HG03521 (cell line): ENCODE results near the gene FOXK2.
A peak's percentile ranks its signal among the peaks of the same experiment; 100 is the strongest.

Source experiments
- ATAC-seq: cut with Tn5 transposase; IDR thresholded peaks from one replicate; pipeline ENCODE4 v1.9.1; 2021; ENCODE audit warnings: mild to moderate bottlenecking, moderate library complexity; ENCODE audit not compliant: unreplicated experiment

The FOXK2 gene

GRCh38 chr17:82518826-82519810, at the start of gene FOXK2:
TSS of gene FOXK2 (plus strand) at chr17:82519732. CDS start at chr17:82519889, 157 bp downstream.
- ATAC-seq = peak; percentile 96

GRCh38 chr17:82470065-82470464, 49.5 kb upstream of the FOXK2 start:
- no peak for ATAC-seq

DNA sequence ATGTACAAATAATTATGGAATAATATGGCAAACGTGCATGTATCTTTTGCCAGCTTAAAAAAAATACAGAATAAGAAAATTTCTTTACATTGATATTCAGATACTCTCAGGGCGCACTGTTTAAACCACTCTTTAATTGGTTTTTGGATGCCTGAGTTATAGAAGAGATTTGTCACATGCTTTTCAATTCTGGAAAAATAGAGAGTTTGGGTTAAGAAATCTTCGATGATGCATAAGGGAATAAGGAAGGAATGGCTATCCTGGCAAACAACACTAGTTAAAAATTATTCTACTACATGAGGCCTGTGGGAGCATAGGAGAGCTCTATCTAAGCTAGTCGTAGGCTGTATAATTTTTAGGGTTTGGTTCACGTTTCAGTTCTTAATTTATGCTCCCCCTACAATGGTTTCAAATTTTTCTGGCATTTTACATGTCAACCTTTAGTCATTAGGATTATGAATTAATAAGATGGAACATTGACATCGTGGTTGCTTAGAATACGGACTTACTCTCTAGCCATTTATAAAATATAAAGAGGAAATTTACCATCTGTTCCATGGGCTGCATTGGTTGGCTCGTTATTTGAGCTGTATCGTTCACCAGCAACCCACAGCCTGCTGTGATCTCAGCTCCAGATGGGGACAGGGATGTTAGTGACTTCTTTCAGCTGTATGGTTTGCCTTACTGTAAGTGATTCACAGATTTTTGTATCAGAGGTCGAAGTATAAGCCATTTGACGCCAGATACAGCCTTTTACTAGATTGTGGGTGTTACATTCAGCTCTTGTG, 45.1 kb upstream of the FOXK2 start:
- no peak for ATAC-seq

DNA sequence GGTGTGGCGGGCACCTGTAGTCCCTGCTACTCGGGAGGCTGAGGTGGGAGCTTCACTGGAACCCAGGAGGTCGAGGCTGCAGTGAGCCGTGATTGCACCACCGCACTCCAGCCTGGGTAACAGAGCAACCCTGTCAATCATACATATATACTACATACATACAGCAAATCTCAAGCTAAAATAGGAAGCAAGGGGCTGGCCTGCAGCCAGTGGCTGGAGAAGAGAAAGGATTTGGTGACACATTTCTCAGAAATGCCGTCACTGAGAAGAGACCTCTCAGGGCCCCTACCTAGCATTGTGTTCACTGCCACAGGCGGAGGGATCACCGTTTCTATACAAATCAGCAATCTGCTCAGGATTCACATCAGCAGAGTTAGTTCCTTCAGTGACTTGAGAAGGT, 44.1 kb upstream of the FOXK2 start:
- no peak for ATAC-seq

- no peak for ATAC-seq
Observed at GRCh38 chr17:82477934-82478333, 41.6 kb upstream of the FOXK2 start.

- ATAC-seq = no peak
Observed at GRCh38 chr17:82479602-82480001, 39.9 kb upstream of the FOXK2 start.

GRCh38 chr17:82480318-82480717, 39.2 kb upstream of the FOXK2 start:
- ATAC-seq = no peak

GRCh38 chr17:82483204-82483660, 36.3 kb upstream of the FOXK2 start:
- no peak for ATAC-seq

- no peak for ATAC-seq
Observed at GRCh38 chr17:82483836-82484235, 35.7 kb upstream of the FOXK2 start.

DNA sequence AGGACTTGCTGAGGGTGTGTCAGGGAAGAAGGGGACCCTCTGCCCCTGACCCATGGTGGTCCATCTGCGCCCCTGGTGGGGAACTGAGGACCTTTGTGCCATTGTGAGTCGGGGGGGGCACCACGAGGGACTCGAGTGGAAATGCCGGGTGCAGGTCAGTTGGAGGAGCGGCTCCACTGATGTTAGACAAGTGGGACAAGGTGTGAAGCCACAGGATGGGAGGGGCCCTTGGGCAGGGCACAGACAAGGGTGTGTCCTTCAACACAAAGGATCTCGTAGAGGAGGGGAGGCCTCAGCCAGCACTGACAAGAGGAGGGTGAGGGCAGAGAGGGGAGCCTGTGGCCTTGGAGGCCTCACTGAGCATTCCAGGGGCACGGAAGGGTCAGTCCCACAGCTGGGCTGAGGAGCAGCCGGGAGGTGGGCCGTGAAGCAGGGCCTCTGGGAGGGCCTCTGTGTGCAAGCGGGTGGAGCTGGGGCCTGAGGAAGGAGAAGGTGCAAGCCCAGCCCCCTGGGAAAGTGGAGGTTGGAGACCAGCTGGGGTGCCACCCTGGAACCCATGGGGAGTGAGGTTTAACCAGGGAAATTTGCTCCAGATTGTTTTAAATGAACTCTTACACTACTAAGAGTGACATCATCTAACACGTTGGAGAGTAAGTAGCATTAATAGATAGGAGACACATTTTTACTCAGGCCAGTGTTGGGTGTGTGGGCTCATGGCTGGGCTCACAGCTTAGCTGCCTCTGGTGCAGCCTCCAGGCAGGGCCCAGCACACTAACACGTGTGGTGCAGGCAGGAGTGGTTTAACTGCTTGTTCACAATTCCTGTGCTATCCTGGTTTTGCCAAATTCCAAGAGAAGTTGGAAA, 33.1 kb upstream of the FOXK2 start:
- no peak for ATAC-seq

GRCh38 chr17:82487910-82488309, 31.6 kb upstream of the FOXK2 start:
- ATAC-seq = no peak

- ATAC-seq = no peak
Observed at GRCh38 chr17:82489117-82489516, 30.4 kb upstream of the FOXK2 start.

GRCh38 chr17:82489851-82490511, 29.6 kb upstream of the FOXK2 start:
- ATAC-seq = no peak

DNA sequence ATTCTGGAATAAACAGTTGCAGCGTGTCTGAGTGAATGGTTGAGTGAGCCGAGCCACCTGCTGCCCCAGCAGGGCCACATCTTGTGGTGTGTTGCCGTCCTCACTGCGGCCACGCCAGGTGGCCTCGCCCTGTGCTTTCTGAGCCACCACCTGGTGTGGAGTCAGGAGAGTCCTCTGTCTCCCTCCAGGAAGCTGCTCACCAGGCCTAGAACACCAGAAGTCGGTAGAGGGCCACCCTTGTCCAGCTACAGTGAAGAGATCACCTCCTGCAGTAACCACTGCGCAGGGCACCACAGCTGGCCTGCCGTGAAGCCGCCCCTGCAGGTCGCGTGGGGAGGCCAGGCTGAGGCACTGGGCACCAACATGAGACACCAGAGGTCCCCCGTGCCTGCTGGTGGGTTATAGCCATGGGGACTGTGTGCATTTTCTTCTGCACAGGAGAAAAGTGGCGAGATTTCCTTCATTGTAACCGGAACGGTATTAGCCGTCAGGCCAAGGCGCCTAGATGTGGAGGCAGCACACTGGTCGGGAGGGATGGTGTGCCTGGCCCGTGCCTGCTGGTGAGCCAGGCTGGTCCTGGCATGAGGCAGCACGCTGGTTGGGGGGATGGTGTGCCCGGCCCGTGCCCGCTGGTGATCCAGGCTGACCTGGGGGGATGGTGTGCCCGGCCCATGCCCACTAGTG, 28.9 kb upstream of the FOXK2 start:
- no peak for ATAC-seq

GRCh38 chr17:82491196-82491530, 28.4 kb upstream of the FOXK2 start:
- ATAC-seq = no peak

DNA sequence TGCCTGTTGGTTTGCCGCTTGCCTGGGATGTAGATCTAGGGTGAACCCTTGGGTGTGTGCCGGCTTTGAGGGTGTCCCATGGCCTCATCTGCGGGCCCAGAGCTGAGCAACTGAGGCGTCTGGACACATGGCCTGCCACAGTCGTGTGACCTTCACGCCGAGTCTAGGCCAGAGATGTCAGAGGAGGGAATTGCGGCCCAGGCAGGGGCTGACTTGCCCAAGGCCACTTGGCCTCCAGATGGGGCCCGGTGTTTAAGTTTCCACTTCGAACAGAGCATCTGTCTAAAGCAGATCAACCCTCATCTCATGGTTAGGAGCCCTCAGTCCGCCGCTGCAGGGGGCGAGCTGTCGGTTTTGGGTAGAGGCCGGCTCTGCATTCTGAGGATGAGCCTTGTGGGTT, 28.0 kb upstream of the FOXK2 start:
- ATAC-seq = no peak

DNA sequence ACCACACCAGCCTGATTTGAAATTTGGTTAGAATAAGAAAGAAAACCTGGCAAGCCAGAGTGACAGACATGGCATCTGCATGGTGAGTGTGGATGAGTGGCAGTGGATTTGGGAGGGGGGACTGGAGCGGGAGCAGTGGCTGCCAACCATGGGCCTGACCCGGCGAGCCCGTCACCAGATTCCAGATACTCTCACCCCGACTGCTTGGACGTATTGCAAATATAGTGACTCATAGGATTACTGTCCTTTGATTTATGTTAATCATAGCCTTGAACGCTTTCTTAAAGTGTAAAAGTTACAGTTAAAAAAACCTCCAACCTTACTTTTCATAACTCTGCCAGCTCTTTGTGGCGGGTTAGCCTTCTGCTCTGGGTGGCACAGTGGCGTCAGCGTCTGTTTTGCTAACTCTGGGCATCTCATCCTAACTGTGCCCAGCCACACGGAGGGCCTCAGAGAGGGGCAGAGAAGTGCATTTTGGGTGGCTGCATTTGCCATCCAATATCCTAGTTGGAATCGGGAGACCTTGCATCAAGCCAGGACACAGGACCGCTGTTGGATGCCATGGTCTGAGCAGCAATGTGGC, 26.8 kb upstream of the FOXK2 start:
- no peak for ATAC-seq

- no peak for ATAC-seq
Observed at GRCh38 chr17:82493226-82493781, 26.2 kb upstream of the FOXK2 start.
